ENCODE results near the gene TASOR2.

TASOR2 gene

DNA sequence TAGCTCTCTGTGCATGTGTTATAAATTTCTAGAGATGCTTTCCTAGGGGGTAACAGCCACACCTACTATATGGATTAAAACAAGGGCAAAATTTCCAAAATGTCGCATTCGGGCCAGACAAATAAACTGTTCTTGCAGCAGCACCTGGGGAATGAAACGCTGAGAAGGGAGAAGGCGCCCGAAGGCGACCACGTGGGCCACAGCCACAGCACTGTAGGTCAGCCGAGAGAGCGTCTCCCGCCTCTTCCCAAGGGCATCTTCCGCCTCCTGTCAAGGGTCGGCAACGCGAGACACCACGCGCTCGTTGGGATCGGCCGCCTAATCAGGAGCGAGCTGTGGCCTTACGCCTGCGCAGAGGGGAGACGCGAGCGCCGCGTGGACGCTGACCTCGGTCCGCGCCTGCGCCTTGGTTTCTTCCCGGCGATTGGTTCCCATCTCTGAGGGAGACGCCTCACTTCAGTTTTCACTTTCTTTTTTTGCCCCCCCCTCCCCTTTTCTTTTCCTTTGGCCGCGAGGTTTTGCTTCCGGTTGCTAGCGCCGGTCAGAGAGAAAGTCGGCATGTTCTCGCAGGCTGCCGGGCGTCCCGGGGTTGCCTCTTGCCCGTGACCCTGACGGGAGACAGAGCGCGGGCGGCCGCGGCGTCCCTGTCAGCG is at the start of gene TASOR2:
Gene TASOR2, plus strand, starts transcription at position 521 of the 653 bp plus-strand sequence. CDS start 35,805 bp downstream, outside the sequence.
- DNase-seq: peak; percentile 95

DNA sequence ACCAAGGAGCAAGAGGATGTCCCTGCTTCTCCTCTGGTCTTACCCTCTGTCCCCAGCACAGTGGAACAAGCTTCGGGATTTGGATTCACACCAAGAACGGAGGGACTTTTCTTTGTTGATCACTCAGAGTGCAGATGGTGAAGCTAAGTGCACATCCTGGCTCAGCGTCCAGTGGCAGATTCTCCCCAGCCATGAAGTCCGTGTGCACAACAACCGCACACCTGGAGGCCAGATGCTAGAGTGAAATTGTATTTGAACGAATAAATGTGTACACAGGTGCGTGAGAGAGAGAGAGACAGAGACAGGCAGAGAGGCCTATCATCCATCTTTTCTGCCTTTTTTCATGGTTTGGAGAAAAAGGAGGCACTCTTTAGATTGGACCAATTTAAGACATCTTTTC is 49.7 kb upstream of the TASOR2 start:
- DNase-seq: no peak

- no peak for DNase-seq
These were observed 46.1 kb upstream of the TASOR2 start for GRCh38 chr10:5638494-5638893.

GRCh38 chr10:5639066-5639465 is 45.6 kb upstream of the TASOR2 start:
- DNase-seq: no peak

GRCh38 chr10:5640036-5640435 is 44.6 kb upstream of the TASOR2 start:
- DNase-seq: no peak

DNA sequence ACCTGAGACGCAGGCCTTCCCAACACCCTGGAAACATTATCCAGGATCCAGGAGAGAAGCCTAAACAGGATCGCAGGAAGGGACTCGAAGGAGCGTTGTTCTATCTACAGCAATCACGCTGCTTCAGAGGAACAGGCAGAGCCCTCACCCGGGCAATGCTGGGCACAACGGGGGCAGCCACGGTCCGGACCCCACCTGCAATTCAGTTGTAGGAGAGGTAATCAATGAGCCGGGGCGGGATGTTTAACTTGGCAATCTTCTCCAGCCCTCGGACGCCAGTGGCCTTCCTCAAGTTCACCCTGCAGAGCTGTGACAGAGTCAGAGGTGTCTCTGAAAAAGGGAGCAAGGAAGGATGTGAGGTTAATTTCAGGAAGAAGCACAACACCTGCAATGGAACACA is 44.1 kb upstream of the TASOR2 start:
- no peak for DNase-seq

DNA sequence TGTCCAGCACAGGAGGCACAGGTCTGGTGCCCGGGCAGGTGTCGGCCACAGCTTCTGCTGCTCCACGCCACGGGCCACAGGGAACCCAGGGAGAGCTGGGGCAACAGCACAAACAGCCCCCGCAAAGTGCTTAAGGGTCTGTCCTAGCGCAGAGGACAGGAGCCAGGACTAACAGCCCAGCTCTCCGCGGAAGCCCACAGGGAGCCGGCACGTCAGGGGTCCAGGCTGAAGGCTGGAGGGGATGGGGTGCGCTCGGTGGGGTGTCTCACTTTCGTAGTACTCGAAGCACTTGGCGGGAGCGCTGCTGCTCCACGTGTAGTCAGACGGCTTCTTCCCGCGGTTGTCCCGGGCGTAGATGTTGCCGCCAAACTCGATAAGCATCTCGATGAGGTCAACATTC is 43.1 kb upstream of the TASOR2 start:
- DNase-seq: no peak

GRCh38 chr10:5643346-5644067 is 41.1 kb upstream of the TASOR2 start:
- DNase-seq: no peak

GRCh38 chr10:5644930-5645329 is 39.7 kb upstream of the TASOR2 start:
- no peak for DNase-seq

- DNase-seq: no peak
These were observed 39.3 kb upstream of the TASOR2 start for GRCh38 chr10:5645375-5645774.

GRCh38 chr10:5645944-5646617 is 38.6 kb upstream of the TASOR2 start:
- no peak for DNase-seq

DNA sequence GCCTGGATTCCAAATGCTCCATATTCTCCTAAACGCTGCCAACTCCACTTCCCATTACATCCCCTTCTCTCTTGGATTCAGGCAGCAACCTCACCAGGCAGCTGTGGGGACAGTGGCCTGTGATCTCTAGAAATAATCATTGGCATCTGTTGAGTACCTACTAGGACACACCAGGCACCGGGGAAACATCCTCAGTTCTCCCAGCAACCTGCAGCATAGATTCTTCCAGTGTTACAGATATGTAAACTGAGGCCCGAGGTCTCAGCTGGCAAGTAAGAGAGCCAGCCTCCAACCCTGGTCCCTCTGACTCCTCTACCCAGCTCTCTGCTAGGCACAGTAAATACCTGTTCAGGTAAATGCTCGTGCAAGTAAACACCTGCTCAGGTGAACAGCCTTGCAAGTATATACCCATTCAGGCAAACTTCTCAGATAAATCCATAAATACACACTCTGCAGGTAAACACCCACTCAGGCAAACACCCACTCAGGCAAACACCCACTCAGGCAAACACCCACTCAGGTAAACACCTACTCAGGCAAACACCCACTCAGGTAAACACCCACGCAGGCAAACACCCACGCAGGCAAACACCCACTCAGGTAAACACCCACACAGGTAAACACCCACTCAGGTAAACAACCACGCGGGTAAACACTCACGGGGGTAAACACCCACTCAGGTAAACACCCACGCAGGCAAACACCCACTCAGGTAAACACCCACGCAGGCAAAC is 37.0 kb upstream of the TASOR2 start:
- no peak for DNase-seq

DNA sequence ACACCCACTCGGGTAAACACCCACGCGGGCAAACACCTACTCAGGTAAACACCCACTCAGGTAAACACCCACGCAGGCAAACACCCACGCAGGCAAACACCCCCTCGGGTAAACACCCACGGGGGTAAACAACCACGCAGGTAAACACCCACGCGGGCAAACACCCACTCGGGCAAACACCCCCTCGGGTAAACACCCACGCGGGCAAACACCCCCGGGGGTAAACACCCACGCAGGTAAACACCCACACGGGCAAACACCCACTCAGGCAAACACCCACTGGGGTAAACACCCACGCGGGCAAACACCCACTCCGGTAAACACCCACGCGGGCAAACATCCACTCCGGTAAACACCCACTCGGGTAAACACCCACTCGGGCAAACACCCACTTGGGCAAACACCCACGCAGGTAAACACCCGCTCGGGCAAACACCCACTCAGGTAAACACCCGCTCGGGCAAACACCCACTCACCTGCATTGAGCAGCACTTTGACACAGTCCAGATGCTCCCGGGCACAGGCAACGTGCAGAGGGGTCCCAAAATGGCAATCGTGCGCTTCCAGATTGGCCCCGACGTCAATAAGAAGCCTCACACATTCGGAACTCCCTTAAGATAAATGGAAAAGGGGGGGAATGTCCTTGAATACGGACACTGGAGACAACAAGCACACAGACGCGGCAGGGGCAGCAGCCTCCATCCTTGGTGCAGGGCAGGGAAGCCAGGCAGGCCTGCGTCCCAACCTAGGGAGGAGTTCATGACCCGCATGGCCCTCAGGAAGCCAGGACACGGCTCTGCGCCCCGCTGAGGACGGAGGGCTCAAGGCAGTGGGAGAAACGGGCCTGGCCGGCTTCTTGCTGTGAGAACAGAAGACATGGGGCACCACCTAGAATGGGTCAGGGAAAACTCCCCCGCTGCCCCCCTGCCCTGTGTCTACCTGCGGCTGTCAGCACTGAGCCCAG is 35.9 kb upstream of the TASOR2 start:
- no peak for DNase-seq

DNA sequence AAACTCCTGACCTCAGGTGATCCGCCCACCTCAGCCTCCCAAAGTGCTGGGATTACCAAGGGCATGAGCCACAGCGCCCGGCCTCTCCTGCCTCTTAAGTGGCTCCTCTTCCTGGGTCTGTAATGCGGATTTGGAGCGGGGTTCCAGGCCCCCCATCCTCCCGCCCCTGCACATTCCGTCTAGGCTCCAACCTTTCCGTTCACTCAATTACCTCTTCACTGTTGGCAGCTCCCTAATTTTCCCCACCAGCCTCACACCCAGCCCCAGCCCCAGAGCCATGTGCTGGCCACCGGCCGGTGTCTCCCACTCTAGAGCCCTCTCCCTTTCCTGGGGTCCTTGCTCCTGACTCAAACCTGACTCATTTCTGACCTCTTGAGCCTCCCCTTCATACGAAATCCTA is 34.9 kb upstream of the TASOR2 start:
- no peak for DNase-seq

DNA sequence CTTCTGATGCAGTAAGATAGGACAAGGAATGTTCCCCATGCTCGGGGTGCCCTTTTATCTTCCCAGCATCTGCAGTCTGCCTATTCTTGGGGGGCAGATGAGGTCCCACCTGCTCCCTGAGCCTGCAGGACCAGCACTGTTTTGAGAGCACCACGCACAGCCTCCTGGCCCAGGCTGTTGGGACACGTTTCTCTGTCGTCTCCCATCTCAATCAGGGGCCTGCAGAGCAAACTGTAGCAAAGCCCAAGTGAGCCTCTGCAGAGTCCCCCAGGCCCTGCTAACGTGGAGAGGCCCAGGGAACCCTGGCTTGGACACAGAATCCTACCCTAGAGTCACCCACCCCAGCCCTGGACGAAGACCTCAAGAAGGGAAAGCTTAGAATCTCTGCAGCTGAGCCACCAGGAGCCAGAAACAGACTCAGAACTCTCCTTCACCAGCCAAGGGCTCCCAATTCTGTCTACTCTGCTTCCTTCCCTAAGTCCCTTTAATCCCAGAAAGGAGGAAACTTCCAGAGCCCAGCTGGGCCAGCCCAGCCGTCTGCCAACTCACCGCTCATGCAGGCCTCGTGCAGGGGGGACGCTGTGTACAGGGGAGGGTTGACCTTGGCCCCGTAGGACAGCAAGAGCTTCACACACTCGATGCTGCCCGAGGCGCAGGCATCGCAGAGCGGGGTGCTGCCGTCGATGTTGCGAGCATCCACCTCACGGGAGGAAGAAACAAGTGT is 33.8 kb upstream of the TASOR2 start:
- no peak for DNase-seq

- DNase-seq: no peak
These were observed 33.3 kb upstream of the TASOR2 start for GRCh38 chr10:5651388-5651764.

DNA sequence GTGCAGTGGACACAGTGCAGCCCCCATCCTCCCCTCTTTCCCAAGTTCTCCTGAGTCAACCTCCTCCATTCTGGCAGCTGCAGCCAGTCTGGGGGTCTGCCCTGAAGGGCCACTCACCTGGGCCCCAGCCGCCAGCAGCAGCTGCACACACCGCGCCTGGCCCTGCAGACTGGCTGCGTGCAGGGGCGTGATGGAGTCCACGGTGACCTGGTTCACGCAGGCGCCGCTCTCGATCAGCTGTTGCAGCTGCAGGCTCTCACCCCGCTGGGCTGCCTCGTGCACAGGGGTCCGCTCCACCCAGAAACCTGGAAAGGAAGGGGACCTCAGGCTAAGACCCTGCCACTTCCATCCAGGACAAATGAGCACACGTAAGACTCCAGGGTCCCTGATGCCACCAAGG is 31.9 kb upstream of the TASOR2 start:
- DNase-seq: no peak

- DNase-seq: no peak
These were observed 30.4 kb upstream of the TASOR2 start for GRCh38 chr10:5654218-5654755.

DNA sequence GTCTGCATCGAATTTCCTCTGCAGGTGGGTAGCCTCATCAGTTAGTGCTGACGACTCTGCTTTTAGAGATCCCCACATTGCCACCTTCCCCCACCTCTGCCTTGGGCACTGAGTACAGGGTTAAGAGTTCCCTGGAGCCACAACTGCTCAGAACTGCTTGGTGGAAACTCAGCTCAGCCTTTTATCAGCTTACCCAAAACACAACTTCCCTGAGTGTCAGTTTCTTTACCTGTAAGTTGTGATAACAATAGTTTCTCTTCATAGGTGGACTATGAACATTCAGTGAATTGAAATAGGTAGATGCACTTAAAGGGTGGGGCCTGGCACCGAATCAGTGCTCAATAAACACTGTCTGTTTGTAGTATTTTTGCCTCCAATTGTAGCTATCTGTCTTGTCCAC is 29.5 kb upstream of the TASOR2 start:
- no peak for DNase-seq

DNA sequence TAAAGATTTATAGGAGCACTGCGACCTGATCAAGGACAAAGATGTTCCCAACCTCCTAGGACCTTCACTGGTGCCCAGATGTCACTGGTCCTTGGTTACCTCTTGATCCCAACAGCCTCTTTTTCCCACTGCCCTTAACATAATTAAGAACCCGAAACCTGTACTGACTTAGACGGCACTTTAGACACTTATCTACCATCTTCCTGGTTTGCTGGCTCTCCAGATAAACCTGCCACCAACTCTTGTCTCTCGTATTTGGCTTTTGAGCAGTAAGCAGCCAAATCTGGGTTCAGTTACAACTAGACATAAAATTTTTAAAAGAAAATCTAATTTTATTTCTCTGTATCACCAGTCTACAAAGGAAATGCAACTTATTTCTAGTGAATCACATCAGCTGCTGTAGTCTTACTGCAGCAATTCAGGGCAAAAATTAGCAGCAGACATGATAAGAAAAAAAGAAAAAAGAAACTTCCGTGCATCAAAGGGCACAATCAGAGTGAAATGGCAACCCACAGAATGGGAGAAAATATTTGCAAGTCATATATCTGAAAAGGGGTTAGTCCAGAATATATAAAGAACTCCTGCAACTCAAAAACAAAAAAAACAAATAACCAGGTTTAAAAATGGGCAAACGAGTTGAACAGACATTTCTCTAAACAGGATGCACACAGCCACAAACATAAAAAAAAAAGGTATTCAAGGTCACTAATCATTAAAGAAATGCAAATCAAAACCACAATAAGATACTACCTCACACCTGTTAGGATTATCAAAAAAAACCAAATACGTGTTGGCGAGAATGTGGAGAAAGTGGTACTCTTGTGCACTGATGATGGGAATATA is 27.7 kb upstream of the TASOR2 start:
- DNase-seq: no peak
